Measurements from ENCODE around the gene CCL8. TPM values are rescaled to one million over a fixed set of nuclear protein-coding genes. Genes with fewer than 3 reads are reported as not detected.

CCL8 gene
- total and polyA plus RNA-seq, 5 donors: 0.17 to 0.84 (median 0.29) TPM; not detected in 1

GRCh38 chr17:34354637-34355036 is 35.4 kb downstream of the CCL8 start:
- no peak for DNase-seq
- no peak overlapping the region for H3K4me3 ChIP-seq (ENCODE audit: low read length)
- no peak overlapping the region for H3K27ac ChIP-seq (ENCODE audit: low read length)
- H3K9me3 ChIP-seq (ENCODE audit: control insufficient read depth, low read length): no peaks in the 10 kb centered on the region
- H3K27me3 ChIP-seq (ENCODE audit: control insufficient read depth, insufficient read depth): no peaks in the 10 kb centered on the region
- H3K4me1 ChIP-seq (ENCODE audit: control insufficient read depth, insufficient read depth, low read length): no peaks in the 10 kb centered on the region
- intact Hi-C loops (cut with DNase I): no loop called here
- ATAC-seq: no peak

GRCh38 chr17:34356194-34356593 is 37.0 kb downstream of the CCL8 start, which contains the start of gene CCL13:
CCL13 (plus strand) TSS chr17:34356480; CDS start chr17:34356527, 47 bp downstream.
- peak in 2 of 3 donors; percentile 32 to 53 for DNase-seq
- Histone ChIP-seq H3K4me1 (ENCODE audit: control insufficient read depth, insufficient read depth, low read length) (no peaks in the 10 kb centered on the region), H3K27me3 (ENCODE audit: control insufficient read depth, insufficient read depth) (no peaks in the 10 kb centered on the region), H3K27ac (ENCODE audit: low read length) (no peak within 1 kb of the TSS), H3K4me3 (ENCODE audit: low read length) (no peak within 1 kb of the TSS), H3K9me3 (ENCODE audit: control insufficient read depth, low read length) (no peaks in the 10 kb centered on the region)
- WGBS: 87% methylated on average over 5 of the region's 5 CpGs
- intact Hi-C loops (cut with DNase I): no loop called here
- peak in 1 of 2 donors; percentile 28 for ATAC-seq

- 73% methylated on average over 2 of the region's 2 CpGs for WGBS
- no peak for ATAC-seq
- intact Hi-C loops (cut with DNase I): no loop called here
- no peaks in the 10 kb centered on the region for H3K4me1 ChIP-seq (ENCODE audit: control insufficient read depth, insufficient read depth, low read length)
- H3K27me3 ChIP-seq (ENCODE audit: control insufficient read depth, insufficient read depth): no peaks in the 10 kb centered on the region
- no peak overlapping the region for H3K27ac ChIP-seq (ENCODE audit: low read length)
- H3K9me3 ChIP-seq (ENCODE audit: control insufficient read depth, low read length): no peaks in the 10 kb centered on the region
- DNase-seq: no peak
- no peak overlapping the region for H3K4me3 ChIP-seq (ENCODE audit: low read length)
Observed at GRCh38 chr17:34357398-34357797, 38.2 kb downstream of the CCL8 start.

- Histone ChIP-seq H3K27ac (ENCODE audit: low read length) (no peak overlapping the region), H3K9me3 (ENCODE audit: control insufficient read depth, low read length) (no peaks in the 10 kb centered on the region), H3K4me3 (ENCODE audit: low read length) (no peak overlapping the region), H3K27me3 (ENCODE audit: control insufficient read depth, insufficient read depth) (no peaks in the 10 kb centered on the region), H3K4me1 (ENCODE audit: control insufficient read depth, insufficient read depth, low read length) (no peaks in the 10 kb centered on the region)
- intact Hi-C loops (cut with DNase I): no loop called here
- ATAC-seq: no peak
- 98% methylated on average over 3 of the region's 3 CpGs for whole genome bisulfite sequencing
- no peak for DNase-seq
Observed at GRCh38 chr17:34358631-34359030, 39.4 kb downstream of the CCL8 start.

- DNase-seq (no peak), ATAC-seq (no peak)
- H3K4me1 ChIP-seq (ENCODE audit: control insufficient read depth, insufficient read depth, low read length): no peaks in the 10 kb centered on the region
- H3K27me3 ChIP-seq (ENCODE audit: control insufficient read depth, insufficient read depth): no peaks in the 10 kb centered on the region
- no peaks in the 10 kb centered on the region for H3K9me3 ChIP-seq (ENCODE audit: control insufficient read depth, low read length)
- no peak overlapping the region for H3K4me3 ChIP-seq (ENCODE audit: low read length)
- WGBS: 77% methylated on average over 11 of the region's 11 CpGs
- no peak overlapping the region for H3K27ac ChIP-seq (ENCODE audit: low read length)
- intact Hi-C loops (cut with DNase I): loop anchor here in 3 of 4 donors (1.0 to 10.0 kb wide), 4 partner anchors 54 to 161 kb away; no protein-coding TSS in a partner anchor
Observed at GRCh38 chr17:34360601-34361270, 41.5 kb downstream of the CCL8 start.

- 22% methylated on average over 8 of the region's 8 CpGs for WGBS
- intact Hi-C loops (cut with DNase I): loop anchor here (1.0 to 10.0 kb wide), 5 partner anchors 55 to 163 kb away; no protein-coding TSS in a partner anchor
- Histone ChIP-seq H3K9me3 (ENCODE audit: control insufficient read depth, low read length) (no peaks in the 10 kb centered on the region), H3K4me3 (ENCODE audit: low read length) (no peak overlapping the region), H3K4me1 (ENCODE audit: control insufficient read depth, insufficient read depth, low read length) (no peaks in the 10 kb centered on the region), H3K27me3 (ENCODE audit: control insufficient read depth, insufficient read depth) (no peaks in the 10 kb centered on the region), H3K27ac (ENCODE audit: low read length) (no peak overlapping the region)
- DNase-seq: peak; percentile 88 to 96 (median 95)
- ATAC-seq: peak; percentile 86 to 88
Observed at GRCh38 chr17:34361478-34362061, 42.3 kb downstream of the CCL8 start.

GRCh38 chr17:34363183-34363661 is 44.0 kb downstream of the CCL8 start, which contains the start of gene CCL1:
CCL1 (minus strand) TSS chr17:34363233; CDS start chr17:34363161, 72 bp downstream.
- ATAC-seq: no peak
- WGBS: 38% methylated on average over 5 of the region's 5 CpGs
- no peaks in the 10 kb centered on the region for H3K4me1 ChIP-seq (ENCODE audit: control insufficient read depth, insufficient read depth, low read length)
- H3K27me3 ChIP-seq (ENCODE audit: control insufficient read depth, insufficient read depth): no peaks in the 10 kb centered on the region
- H3K27ac ChIP-seq (ENCODE audit: low read length): no peak within 1 kb of the TSS
- no peaks in the 10 kb centered on the region for H3K9me3 ChIP-seq (ENCODE audit: control insufficient read depth, low read length)
- intact Hi-C loops (cut with DNase I): loop anchor here in 2 of 4 donors (2.0 to 10.0 kb wide), 2 partner anchors 58 to 164 kb away; no protein-coding TSS in a partner anchor
- H3K4me3 ChIP-seq (ENCODE audit: low read length): no peak within 1 kb of the TSS
- DNase-seq: no peak

- WGBS: 83% methylated on average over 2 of the region's 2 CpGs
- intact Hi-C loops (cut with DNase I): loop anchor here in 1 of 4 donors (10.0 kb wide), 1 partner anchor 60 kb away; no protein-coding TSS in a partner anchor
Observed at GRCh38 chr17:34364751-34365150, 45.5 kb downstream of the CCL8 start.

GRCh38 chr17:34365340-34365739 is 46.1 kb downstream of the CCL8 start:
- intact Hi-C loops (cut with DNase I): loop anchor here in 1 of 4 donors (10.0 kb wide), 1 partner anchor 61 kb away; no protein-coding TSS in a partner anchor
- no peaks in the 10 kb centered on the region for H3K9me3 ChIP-seq (ENCODE audit: control insufficient read depth, low read length)
- DNase-seq (no peak), ATAC-seq (no peak)
- H3K4me3 ChIP-seq (ENCODE audit: low read length): no peak overlapping the region
- no peaks in the 10 kb centered on the region for H3K4me1 ChIP-seq (ENCODE audit: control insufficient read depth, insufficient read depth, low read length)
- H3K27ac ChIP-seq (ENCODE audit: low read length): no peak overlapping the region
- H3K27me3 ChIP-seq (ENCODE audit: control insufficient read depth, insufficient read depth): no peaks in the 10 kb centered on the region
- 70% methylated on average over 2 of the region's 2 CpGs for WGBS

More at GRCh38 chr17:34364751-34365150, 45.5 kb downstream of the CCL8 start:
- no peak overlapping the region for H3K4me3 ChIP-seq (ENCODE audit: low read length)
- DNase-seq (no peak), ATAC-seq (no peak)
- no peaks in the 10 kb centered on the region for H3K27me3 ChIP-seq (ENCODE audit: control insufficient read depth, insufficient read depth)
- no peaks in the 10 kb centered on the region for H3K4me1 ChIP-seq (ENCODE audit: control insufficient read depth, insufficient read depth, low read length)
- H3K9me3 ChIP-seq (ENCODE audit: control insufficient read depth, low read length): no peaks in the 10 kb centered on the region
- H3K27ac ChIP-seq (ENCODE audit: low read length): no peak overlapping the region

GRCh38 chr17:34366010-34366409 is 46.8 kb downstream of the CCL8 start:
- H3K27ac ChIP-seq (ENCODE audit: low read length): no peak overlapping the region
- DNase-seq (no peak), ATAC-seq (no peak)
- no peaks in the 10 kb centered on the region for H3K9me3 ChIP-seq (ENCODE audit: control insufficient read depth, low read length)
- H3K4me3 ChIP-seq (ENCODE audit: low read length): no peak overlapping the region
- intact Hi-C loops (cut with DNase I): loop anchor here in 1 of 4 donors (10.0 kb wide), 1 partner anchor 61 kb away; no protein-coding TSS in a partner anchor
- H3K27me3 ChIP-seq (ENCODE audit: control insufficient read depth, insufficient read depth): no peaks in the 10 kb centered on the region
- 17% methylated on average over 1 of the region's 1 CpG for WGBS
- no peaks in the 10 kb centered on the region for H3K4me1 ChIP-seq (ENCODE audit: control insufficient read depth, insufficient read depth, low read length)

GRCh38 chr17:34366529-34367107 is 47.4 kb downstream of the CCL8 start:
- DNase-seq: no peak
- no peaks in the 10 kb centered on the region for H3K27me3 ChIP-seq (ENCODE audit: control insufficient read depth, insufficient read depth)
- ATAC-seq: peak in 1 of 2 donors; percentile 27
- H3K4me1 ChIP-seq (ENCODE audit: control insufficient read depth, insufficient read depth, low read length): no peaks in the 10 kb centered on the region
- intact Hi-C loops (cut with DNase I): loop anchor here in 1 of 4 donors (10.0 kb wide), 1 partner anchor 62 kb away; no protein-coding TSS in a partner anchor
- no peak overlapping the region for H3K27ac ChIP-seq (ENCODE audit: low read length)
- WGBS: 62% methylated on average over 4 of the region's 4 CpGs
- H3K4me3 ChIP-seq (ENCODE audit: low read length): no peak overlapping the region
- no peaks in the 10 kb centered on the region for H3K9me3 ChIP-seq (ENCODE audit: control insufficient read depth, low read length)

Data from right cardiac atrium (tissue), 5 donors.